GM12801 (cell line): ENCODE results near the gene TANGO6.

Experiments
- TF ChIP-seq, protein P1 (sequence below): IDR thresholded peaks from one replicate; pipeline ENCODE4 v1.5.1; 2011; ENCODE audit warnings: control low read depth; ENCODE audit not compliant: insufficient read length; ENCODE audit errors: extremely low read depth

Gene TANGO6

DNA sequence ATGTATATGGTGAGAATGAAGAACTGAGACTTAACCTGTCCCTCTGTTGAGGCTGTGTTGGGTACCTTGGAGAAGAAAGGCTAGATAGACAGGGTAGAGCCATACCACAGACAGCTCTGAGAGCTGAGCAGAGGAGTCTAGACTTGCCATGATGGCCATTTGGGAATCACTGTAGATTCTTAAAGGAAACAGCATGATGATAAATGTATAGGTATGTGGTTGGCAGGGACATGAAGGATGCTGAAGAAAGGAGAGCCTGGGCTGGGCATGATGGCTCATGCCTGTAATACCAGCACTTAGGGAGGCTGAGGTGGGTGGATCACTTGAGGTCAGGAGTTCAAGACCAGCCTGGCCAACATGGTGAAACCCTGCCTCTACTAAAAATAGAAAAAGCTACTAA is 147.7 kb downstream of the TANGO6 start:
- TF ChIP-seq, protein P1, sequence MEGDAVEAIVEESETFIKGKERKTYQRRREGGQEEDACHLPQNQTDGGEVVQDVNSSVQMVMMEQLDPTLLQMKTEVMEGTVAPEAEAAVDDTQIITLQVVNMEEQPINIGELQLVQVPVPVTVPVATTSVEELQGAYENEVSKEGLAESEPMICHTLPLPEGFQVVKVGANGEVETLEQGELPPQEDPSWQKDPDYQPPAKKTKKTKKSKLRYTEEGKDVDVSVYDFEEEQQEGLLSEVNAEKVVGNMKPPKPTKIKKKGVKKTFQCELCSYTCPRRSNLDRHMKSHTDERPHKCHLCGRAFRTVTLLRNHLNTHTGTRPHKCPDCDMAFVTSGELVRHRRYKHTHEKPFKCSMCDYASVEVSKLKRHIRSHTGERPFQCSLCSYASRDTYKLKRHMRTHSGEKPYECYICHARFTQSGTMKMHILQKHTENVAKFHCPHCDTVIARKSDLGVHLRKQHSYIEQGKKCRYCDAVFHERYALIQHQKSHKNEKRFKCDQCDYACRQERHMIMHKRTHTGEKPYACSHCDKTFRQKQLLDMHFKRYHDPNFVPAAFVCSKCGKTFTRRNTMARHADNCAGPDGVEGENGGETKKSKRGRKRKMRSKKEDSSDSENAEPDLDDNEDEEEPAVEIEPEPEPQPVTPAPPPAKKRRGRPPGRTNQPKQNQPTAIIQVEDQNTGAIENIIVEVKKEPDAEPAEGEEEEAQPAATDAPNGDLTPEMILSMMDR, result no peak

DNA sequence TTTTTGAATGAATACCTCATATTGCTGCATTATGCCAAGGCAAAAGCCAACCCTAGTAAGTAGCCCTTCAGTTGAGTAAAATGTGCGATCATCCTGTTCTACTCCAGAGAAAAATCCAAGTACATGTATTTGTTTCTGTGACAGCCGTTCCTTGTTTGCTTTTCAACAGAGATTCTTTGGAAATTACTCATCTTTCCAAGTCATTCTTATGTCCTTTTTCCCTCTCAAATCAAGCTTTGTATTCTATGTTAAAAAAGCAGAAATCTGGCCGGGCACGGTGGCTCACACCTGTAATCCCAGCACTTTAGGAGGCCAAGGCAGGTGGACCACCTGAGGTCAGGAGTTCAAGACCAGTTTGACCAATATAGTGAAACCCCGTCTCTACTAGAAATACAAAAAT is 149.2 kb downstream of the TANGO6 start:
- TF ChIP-seq, protein P1, result no peak

DNA sequence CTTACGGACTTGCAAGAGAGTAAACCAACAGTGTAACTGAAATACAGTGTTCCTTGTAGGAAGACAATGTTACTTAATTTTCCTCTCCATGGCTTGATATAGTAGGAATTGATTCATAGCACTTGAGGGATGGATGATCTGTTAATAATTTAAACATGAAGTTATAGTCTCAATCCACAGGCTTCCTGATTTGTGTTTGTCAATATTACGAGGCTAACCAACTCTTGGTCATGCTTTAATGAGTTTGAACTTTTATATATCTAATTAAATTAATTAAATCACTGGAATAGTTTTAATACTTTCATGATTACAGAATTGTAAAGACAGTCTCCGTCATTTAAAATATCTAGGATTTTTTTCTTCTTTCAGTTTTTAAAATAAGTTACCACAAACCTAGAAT is 150.1 kb downstream of the TANGO6 start:
- TF ChIP-seq, protein P1, result no peak

DNA sequence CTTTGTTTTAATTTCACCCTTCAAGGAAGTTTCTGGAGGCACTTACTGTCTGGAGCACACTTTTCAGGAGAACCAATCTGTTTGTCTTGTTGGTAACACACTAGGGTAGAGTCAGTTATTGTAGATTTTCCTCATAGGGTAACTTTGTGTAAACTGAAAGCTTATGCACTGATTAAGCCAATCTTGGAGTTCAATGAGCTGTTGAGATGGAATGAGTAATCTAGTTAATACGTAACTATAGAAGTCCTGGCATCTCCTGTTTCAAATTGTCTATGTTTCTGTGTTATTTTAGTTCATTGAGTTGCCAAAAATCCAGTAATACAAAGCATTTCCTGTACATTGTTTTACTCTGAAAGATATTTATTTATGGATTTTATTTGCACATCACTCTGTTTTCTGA is 150.6 kb downstream of the TANGO6 start:
- TF ChIP-seq, protein P1, result no peak

DNA sequence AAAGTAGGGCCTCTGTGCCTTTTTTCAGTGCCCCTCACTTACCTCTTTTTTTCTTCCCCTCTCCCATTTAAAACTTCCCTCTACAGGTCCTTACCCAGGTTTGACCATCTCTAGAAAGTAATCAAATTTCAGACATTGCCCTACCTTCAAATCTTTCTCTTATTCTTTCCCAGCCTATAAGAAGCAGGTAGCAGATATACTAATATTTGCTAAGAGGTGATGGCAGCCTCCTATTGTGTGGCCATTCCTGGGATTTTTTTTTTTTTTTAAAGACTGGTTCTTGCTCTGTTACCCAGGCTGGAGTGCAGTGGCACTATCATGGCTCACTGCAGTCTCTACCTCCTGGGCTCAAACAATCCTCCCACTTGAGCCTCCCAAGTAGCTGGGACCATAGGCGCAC is 151.0 kb downstream of the TANGO6 start:
- TF ChIP-seq, protein P1, result no peak

DNA sequence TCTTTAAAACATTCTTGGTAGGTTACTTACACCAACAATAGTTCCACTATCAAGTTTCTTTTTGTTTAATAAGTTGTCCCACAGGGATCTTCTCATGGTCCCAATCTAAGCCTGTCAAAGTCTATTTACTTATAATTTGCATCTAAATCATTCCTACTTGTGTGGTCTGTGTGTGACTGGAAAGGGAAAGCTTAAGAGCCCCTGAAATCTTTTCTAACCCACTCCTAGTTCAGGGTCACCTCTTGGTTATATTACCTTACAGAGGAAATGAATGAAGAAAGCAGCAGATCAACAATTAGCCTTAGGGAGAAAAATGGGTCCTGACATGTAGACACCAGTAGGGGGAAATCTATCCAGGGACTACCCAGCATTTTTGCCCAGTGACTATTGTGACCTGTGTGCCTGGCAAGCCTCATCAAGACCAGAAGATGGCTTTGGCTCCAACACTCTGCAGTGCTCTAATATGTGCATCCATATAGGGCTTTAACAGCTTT is 151.7 kb downstream of the TANGO6 start:
- TF ChIP-seq, protein P1, result no peak

DNA sequence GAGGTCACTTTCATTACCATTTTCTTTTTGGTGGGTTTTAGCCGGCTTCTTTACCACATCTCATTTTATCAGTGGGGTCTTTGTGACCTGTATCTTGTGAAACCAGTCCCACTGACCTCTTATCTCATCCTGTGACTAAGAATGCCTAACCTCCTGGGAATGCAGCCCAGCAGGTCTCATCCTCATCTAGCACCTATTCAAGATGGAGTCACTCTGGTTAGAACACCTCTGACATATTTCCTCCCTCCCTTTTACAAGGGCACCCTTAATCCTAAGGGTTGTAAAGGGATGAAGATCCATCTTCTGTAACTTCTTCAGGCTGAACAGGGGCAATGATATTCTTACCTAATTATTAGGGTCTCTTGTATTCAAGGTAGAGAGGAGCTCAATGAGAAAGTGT is 154.2 kb downstream of the TANGO6 start:
- TF ChIP-seq, protein P1, result no peak

DNA sequence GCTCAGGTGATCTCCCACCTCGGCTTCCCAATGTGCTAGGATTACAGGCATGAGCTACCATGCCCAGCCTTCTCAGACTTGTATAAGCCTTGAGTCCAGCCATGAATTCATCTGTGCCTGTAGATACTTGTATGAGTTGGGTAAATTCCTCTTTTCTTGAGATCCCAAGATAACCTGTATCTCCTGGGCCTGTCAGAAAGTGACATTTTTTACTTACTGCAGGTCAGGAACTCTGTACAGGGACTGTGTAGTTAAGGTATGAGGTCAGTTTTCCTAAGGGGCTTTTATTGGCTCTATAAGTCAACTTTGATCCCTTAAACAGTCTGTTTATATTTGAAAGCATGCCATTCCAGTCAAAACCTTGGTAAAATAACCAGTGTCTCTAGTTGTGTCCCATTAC is 155.8 kb downstream of the TANGO6 start:
- TF ChIP-seq, protein P1, result no peak
